NCI-H2107 treated with DMSO at 0.1 percent for 48 hours (cell line): Measurements from ENCODE around the gene COL5A1.
"Not testable (repeated sequence)": the region's sequence is repeated elsewhere in the genome, so short reads cannot be mapped to it uniquely, and the experiment has no call there.

Experiments used
- DNase-seq: peaks from one replicate; lab custom pipeline; 2025; ENCODE audit not compliant: unreplicated experiment; lab: John Stamatoyannopoulos, UW

The COL5A1 gene

DNA sequence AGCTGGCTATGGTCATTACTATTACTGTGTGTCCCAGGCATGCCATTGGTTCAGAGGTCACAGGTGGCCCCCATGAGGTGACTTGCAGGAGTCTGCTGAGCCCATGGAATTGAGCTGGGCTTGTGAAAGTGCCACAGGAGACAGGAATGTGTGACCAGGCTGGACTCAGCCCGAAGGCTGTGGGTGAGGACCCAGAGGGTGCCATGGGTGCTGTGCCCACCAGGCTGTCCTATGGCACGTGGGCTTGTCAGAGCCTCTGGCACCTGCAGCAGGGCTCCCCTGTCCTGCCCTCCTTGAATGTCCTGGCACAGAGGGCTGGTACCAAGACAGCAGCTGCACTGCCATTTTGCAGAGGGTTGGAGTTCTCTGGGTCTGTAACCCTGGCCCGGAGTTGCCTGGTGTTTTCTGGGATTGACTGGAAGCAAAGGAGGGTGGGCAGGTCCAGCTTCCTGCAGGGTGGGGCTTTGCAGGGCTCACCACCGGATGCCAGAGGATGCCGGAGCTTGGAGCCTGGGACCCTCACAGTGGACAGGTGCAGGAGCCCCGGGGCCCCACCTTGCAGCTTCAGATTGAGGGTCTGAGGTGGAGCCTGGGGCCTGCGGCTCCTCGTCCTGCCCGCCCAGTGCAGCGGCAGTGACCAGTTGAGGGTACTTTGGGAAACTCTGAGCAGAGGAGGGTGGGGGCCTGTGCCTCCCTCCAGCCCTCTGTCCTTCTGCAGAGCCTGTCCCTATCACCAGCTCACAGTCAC is 14.2 kb downstream of the COL5A1 start:
- no peak for DNase-seq

DNA sequence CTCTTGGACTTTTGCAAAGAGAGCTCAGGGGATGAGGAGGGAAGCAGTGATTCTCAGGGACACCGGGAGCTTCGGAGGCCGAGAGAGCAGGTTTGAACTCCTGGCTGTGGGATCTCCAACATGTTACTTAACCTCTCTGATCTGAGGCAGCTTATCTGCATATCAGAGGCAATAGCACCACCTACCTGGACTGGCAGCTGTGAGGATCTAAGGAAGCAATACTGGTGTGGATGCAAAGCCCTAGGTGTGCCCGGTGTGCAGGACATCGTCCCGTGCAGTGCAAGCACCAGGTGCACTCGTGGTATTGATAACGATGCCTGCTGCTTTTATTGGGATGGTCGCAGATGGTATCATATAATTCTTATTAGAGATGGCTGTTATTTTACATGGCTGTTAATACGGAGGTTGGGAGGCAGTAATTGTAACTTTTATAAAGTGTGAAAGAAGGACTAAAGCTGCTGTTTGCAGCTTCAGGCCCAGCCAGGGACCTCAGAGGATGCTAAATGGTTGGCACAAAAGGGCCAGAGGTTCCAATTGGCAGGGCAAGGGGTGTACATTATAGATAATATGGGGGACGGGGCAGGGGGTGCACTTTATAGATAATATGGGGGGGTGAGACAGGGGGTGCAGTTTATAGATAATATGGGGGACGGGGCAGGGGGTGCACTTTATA is 14.9 kb downstream of the COL5A1 start:
- DNase-seq, result no peak

DNA sequence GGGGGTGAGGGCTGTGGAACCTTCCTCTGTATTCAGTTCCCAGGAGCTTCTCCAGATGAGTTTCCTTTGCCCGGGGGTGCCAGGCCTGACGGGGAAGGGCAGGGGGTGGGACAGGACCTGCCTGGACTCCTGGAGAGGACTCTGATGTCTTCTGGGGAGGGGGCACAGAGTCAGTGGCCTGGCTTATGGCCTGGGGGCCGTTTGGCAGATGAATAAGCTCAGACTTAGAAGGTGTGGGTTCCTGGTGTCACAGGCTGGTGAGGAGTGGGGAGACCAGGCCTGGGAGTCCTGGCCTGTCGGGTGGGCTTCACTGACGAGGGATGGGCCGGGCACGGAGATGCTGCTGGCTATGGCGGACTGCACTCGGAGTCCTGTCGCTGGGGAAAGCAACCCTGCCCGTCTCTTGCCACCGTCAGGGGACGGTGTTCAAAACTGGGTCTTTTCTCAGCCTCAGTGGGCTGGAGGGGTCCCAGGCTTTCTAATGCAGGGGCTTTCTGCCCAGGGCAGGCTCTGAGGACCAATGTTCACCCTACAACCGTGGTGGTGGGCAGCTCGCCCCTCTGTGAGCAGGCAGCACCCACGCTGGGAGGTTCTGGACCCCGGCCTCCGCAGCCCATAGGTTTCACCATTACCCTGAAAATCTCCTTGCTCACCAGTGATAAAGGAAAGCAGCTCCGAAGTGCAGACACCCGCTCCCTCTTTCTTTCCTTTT is 16.2 kb downstream of the COL5A1 start:
- no peak for DNase-seq

DNA sequence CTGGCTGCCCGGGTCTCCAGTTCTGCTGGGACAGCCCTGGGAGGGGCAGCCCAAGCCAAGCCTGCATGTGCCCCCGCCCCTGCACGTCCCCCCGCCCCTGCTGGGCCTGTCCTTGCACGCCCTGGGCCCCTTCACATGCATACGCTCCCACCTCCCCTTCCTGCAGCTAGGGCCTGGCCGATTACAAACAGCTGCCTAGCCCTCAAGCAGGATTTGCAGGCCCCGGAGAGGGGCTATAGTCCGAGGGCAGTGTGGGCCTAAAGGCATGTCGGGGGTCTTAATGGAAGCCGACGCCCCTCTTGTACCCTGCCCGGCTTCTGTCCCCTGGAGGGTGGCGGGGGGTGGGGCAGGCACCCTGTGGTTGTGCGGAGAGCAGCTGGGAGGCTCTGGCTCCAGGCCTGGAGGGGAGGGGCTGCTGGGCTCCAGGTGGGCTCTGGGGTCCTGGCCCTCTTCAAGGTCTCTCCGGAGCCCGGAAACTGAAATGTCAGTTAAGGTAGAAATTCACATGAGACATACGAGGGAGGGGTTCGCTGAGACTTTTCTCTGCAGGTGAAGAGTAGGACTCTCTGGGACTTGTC is 16.9 kb downstream of the COL5A1 start:
- no peak for DNase-seq

DNA sequence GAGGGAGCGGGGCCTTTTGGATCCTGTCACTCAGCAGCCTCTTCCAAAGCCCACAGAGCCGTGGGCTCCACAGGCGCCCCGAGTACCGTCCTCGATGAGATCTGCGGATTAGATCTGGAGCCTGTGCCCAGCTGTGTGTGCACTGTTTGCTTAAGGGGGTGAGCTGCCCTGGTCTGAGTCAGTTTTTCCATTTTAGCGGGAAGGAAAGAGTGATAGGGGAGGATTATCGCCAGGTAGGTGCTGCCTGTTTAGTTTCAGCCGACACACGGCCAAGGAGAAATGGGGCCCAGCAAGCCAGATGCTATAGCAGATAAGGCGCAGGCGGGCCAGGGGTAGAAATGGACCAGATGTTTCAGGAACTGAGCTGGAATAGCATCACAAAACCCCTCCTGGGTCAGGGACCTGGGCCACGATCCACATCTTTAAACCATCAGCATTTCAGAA is 18.1 kb downstream of the COL5A1 start:
- DNase-seq, result no peak

DNA sequence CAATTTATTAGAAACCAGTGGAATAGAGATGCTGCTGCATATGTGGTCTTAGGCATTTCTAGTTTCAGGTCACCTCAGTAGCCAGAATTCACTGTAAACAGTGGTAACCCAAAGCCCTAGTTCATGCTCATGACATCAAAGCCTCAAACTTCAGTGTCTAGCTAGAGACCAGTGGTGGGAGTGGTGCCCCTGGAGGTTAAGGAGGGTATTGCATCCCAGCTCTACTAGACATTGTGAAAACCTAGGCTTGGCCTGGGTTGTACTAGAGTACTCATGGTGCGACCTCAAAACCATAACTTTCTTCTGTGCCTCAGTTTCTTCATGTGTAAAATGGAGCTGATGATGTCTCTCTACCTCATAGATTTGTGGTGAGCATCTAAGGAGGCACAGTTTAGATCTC is 18.8 kb downstream of the COL5A1 start:
- no peak for DNase-seq

DNA sequence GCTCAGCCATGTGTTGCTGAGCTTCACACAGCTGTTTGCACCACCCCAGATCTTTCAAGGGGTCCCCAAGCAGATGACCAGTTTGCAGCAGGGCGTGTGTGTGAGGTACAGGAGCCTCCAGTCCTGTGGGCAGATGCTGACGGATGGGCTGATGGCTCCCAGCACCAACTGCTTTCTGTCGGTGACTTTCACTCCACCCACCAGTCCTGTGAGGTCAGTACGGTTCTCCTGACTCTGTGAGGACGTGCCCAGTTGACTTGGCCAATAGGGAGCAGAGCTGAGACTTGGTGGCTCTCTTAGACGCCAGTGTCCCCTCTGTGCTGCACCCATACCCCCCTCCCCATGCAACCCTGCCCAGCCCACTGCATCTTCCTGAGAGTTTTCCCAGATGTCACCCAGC is 19.7 kb downstream of the COL5A1 start:
- DNase-seq, result no peak

DNA sequence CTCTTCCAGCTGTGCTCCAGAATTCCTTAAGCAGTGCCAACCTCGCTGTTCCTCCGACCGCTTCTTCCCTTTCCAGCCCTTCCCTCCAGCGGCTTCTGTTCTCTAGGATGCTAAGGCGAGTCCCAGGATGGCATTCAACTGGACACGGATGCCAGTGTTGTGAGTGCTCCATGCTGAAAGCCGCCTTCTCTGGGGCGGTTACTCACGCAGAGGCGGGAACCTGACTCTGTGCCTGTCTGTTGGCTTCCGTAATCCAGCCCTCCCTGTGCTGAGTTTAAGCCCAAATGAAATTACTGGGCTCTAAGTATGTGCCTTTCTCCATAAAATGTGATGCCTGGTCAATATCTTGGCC is 20.2 kb downstream of the COL5A1 start:
- no peak for DNase-seq

DNA sequence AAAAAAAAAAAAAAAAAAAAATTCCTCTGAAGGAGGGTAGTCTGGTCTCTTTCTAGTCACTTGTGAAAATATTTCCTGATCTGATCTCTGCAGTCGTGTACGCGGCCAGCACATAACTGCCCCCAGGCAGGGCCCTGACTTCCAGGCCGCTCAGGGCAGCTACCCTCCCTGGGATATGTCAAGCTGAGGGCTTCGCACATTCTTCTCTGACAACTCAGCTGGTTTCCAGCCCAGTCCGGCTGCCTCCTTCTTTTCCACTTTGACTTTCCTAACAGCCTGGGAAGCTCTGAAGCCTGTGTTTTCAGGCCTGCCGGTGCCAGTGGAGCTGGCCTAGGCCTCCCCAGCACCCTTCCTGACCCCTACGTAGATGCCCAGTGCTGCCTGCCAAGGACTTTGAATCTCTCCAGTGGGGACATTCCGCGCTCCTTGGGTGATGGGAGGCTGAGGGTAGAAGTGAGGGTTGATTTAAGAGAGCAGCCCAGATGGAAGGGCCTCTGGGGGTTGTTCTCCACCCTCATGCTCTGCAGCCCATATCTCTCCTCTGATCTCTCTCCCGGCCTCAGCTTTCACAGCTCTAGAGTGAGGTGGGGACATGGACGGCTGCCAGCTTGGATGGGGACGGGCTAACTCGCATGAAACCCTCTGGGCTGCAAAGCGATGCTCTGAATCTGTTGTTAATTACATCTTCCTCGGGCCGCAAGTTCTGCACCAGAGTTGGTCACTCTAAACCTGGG is 20.7 kb downstream of the COL5A1 start:
- DNase-seq, result no peak

DNA sequence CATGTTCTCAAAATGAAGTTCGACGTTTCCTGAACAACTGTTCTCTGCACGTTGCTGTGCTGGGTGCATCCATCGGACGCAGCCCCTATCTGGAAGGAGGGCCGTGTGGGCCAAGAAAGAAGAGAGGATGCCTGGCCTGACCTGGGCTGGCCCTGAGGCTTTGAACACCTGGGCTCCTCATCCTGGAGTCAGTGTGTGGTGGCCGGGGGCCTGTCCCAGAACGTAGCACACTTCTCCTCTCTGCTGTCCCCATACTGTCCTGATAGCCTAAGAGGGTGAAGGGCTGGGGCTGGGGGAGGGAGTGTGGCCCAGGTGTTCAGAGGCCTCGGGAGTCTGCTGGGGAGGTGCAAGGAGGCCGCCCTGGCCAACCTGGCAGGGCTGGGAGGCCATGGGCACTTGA is 21.5 kb downstream of the COL5A1 start:
- no peak for DNase-seq

DNA sequence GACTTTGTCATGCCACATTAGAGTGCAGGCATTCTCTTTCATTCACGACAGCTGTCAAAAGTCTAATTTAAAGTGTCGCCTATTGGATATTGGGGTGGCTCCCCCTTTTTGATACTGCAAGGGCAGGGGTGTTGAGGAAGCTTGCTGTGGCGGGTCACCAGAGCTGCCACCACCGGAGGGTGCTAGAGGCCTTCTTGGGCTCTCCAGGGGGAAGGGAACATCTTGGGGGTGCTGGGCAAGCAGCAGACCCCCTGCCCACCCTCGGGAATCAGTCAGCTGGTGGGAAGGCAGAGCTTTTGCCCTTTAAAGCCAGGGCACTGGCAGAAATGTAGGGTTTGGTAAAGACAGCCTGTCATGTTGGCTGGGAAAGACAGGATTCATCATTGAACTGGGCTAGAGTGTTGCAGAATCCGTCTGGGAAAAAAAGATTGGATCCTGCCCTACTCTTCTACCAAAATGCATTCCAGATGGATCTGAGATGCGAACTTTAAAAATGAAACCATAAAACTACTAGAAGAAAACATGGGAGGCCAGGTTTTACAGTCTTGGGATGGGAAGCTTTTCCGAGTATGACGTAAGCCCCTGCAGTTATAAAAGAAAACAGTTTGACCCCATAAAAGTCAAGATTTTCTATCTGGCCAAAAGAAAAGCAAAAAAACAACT is 22.3 kb downstream of the COL5A1 start:
- DNase-seq, result no peak

DNA sequence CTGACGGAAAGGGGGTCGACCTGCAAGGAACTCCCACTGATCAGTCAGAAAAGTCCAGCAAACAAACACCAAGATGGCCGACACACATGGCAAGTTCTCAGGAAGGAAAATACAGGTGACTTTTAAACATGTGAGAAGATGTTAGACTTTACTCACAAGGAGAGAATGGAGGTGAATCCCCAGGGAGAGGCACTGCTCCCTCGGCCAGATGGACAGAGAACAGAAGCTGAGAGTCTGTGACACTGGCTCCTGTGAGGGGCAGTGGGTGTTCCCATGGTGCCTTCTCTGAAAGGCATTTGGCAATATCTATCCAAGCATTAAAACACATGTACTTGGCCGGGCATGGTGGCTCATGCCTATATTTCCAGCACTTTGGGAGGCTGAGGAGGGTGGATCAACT is 22.8 kb downstream of the COL5A1 start:
- no peak for DNase-seq

DNA sequence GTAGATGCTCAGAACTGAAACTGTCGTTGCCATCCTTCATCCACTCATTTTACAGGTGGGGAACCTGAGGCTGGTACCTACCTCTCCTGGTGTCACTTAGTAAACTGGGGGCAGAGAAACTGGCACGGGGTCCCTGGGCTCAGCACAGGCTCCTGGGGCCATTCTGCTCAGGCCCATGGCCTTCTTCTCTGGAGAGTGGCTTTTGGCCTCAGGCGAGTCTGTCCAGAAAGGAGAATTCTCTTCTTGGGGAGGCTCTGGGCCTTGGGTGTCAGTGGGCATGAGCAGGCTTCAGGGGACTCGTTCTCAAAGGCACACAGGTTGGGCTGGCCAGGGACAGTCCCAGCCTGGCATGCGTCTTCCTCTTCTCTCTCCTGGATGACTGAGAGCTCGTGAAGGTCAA is 24.6 kb downstream of the COL5A1 start:
- DNase-seq, result no peak

DNA sequence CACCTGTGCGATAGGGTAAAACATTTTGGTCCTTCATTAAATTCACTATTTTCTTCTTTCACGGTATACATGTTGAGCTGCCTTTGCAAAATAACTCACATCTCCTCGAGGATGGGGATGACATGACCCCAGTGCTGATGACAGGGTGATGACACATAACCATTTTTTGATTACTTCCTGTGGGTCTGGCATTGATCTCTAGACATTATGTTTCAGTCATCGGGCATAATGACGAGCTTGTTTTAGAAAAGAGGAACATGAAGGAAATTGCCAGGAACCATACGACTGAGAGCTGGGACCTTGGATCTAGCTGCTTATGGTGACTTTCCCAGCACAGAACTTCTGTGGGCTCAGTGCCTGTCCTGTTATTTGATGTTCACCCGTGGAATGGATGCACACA is 25.2 kb downstream of the COL5A1 start:
- no peak for DNase-seq

DNA sequence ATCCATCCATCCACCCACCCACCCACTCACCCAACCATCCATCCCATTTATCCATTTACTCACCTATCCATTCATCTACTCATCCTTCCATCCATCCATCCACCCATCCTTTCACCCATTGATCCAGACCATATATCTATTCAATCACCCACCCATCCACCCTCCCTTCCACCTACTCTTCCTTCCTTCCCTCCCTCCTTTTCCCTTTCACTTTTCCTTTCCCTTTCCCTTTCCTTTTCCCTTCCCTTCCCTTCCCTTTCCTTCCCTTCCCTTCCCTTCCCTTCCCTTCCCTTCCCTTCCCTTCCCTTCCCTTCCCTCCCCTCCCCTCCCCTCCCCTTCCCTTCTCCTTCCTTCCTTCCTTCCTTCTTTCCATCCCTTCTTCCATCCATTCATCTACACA is 27.4 kb downstream of the COL5A1 start:
- not testable (repeated sequence) for DNase-seq

DNA sequence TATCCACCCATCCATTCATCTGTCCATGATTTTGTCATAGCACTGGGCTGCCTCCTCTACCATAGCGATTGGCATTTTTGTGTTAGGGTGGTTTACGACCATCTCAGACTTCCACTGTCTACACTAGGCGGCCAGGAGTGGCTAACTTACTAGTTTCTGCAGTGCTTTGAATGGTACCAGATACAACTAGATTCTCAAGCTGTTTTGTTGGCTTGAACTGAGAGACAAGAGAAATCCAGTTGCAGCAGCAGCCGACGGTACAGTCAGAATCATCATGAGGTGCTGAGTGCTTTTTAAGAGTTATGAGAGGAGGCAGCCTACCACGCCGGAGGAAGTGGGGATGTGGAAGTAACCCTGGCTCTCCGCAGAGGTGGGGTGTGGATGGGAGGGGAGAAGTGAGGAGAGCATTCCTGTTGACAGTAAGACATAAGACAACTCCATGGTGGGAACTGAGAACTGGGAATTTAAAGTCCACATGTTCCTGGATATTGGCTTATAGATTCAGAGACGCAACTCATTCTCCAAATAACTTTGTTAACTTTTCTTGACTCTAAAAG is 27.9 kb downstream of the COL5A1 start:
- no peak for DNase-seq

DNA sequence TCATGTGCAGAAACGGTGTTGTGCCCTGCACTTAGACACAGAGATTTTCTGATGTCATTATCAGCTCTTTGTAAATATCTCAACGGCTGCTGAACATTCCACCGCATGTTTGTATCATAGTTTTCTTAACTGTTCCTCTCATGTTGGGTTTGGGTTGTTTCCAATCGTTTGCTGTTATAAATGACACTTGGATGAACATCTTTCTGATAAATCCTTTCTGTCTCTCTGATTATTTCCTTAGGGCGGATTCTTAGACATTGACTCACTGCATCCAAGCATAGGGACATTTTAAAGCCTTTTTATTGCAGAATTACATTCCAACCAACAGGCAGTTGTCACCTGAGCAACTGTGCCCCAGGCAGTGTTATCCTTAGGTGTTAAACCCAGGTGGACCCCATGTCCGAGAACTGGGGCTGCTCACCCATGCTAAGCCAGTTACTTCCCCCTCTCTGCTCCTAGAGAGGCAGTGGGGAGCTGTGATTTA is 28.5 kb downstream of the COL5A1 start:
- DNase-seq, result no peak

DNA sequence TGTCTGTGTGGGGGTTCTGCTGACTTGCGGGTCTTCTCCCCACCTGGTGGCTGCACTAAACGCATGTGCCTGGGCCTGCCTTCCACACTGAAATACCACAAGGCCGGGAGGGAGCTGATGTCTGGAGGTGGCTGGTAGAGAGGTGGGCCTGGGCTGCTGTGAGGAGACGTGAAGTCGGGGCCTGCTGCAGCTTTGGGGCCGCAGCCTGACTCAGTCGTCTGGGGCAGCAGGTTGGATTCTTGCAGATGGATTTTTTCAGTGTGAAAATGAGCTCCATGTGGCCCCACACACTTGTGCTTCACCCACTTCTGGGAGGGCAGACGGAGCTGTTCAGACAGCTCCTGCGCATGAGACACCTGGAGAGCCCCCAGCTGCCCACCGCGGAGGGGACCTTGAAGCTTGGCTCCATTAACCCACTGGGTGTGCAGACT is 29.3 kb downstream of the COL5A1 start:
- no peak for DNase-seq

DNA sequence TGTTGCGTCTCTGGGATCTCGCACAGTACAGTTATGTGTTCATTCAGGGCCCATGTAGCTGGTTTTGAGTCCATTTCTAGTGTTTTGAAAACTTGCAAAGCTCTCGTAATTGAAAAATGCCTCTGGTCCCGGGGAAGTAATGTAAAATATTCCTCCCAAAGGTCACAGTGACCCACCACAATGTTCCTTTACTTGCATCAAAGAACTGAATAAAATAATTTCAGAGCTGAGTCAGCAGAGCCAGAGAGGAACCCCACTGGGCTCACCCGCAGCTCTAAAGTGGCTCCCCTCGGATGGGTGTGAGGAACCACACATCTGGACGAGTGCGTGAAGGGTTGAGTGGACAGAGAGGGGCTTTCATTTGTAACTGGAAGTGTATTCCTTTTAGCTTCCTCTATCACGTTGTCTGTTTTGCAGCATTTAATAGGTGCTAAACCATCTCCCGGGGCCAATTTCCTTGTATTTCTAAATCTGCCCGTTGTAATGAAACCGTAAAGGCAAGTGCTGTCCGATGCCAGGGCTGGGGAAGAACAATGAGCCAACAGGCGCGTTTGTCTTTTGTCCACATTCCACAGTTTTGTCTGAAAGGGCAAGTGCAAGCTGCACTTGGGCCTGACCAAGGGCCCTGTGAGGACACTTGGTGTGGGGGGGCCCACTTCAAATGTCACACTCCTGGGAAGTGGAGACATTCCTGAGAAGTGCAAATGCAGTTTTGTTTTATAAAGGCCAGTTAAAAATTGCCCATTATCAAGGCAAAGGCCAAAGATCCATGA is 29.9 kb downstream of the COL5A1 start:
- no peak for DNase-seq
